A549 treated with CORT108297 at 1 μM for 4 hours (cell line): ENCODE results near the gene SPACA7. TPM values are rescaled to one million over a fixed set of nuclear protein-coding genes. Genes with fewer than 3 reads are reported as not detected.

Source experiments
- total RNA-seq: library from RNA; stranded (reverse); fragments of 200-300 nt; extraction: Qiagen RNA extraction; gene quantifications from 5 replicates; pipeline ENCODE4 v1.2.3, GENCODE V29; 2022

SPACA7 gene
- total RNA-seq = not detected in 5 replicates

GRCh38 chr13:112376050-112376681 lies at the start of gene SPACA7:
SPACA7 (plus strand) TSS chr13:112376355; CDS start chr13:112376386, 31 bp downstream.

Other genes starting within 250 kb of the SPACA7 start
- 16.1 to 18.0 TPM (median 17.6 TPM) in 5 replicates for gene TUBGCP3, start 211.8 kb downstream of the SPACA7 start, total RNA-seq